GM19035 (cell line): ENCODE results near the gene CABLES2.

Experiments used
- ATAC-seq: cut with Tn5 transposase; IDR thresholded peaks from one replicate; pipeline ENCODE4 v1.9.1; 2021; ENCODE audit not compliant: unreplicated experiment

CABLES2 gene

GRCh38 chr20:62419759-62420158 lies 12.7 kb upstream of the CABLES2 start:
- ATAC-seq = no peak

GRCh38 chr20:62418709-62419487 lies 11.8 kb upstream of the CABLES2 start:
- no peak for ATAC-seq

- no peak for ATAC-seq
Measured at GRCh38 chr20:62417981-62418708, 11.1 kb upstream of the CABLES2 start.

- no peak for ATAC-seq
Measured at GRCh38 chr20:62416651-62417637, 9.9 kb upstream of the CABLES2 start.

- no peak for ATAC-seq
Measured at GRCh38 chr20:62415354-62416111, 8.4 kb upstream of the CABLES2 start.

- ATAC-seq = no peak
Measured at GRCh38 chr20:62413896-62414481, 6.9 kb upstream of the CABLES2 start.

- ATAC-seq = no peak
Measured at GRCh38 chr20:62413025-62413570, 6.0 kb upstream of the CABLES2 start.

- ATAC-seq = no peak
Measured at GRCh38 chr20:62412194-62413024, 5.3 kb upstream of the CABLES2 start.

- ATAC-seq = no peak
Measured at GRCh38 chr20:62411479-62412193, 4.6 kb upstream of the CABLES2 start.

- ATAC-seq = no peak
Measured at GRCh38 chr20:62410746-62411478, 3.8 kb upstream of the CABLES2 start.

- ATAC-seq = no peak
Measured at GRCh38 chr20:62409931-62410745, 3.1 kb upstream of the CABLES2 start.

- no peak for ATAC-seq
Measured at GRCh38 chr20:62409086-62409853, 2.2 kb upstream of the CABLES2 start.

- no peak for ATAC-seq
Measured at GRCh38 chr20:62408640-62409039, 1.6 kb upstream of the CABLES2 start.

GRCh38 chr20:62408055-62408454 lies 970 bp upstream of the CABLES2 start:
- ATAC-seq = no peak

GRCh38 chr20:62406635-62407176 lies 379 bp downstream of the CABLES2 start:
- ATAC-seq = peak; percentile 14
